DOHH2 (cell line): ENCODE measurements around the gene CYP2C8.

ENCODE experiments used
- H3F3A ChIP-seq: fragments of 200-600 bp; sonication (generic), shearing (Covaris generic); 2 replicates; pipeline ENCODE4 v1.6.0; 2016; ENCODE audit warnings: antibody characterized with exemption, mild to moderate bottlenecking; ENCODE audit not compliant: control insufficient read depth, insufficient read depth
- H3K27ac ChIP-seq: fragments of 200-600 bp; sonication (generic); 2 replicates; pipeline ENCODE4 v1.5.1; 2014; ENCODE audit warnings: low read depth, mild to moderate bottlenecking, low read length, moderate library complexity
- H3K27me3 ChIP-seq: fragments of 200-600 bp; sonication (generic); 2 replicates; pipeline ENCODE4 v1.6.1; 2014; ENCODE audit warnings: mild to moderate bottlenecking, low read length, mixed read lengths; ENCODE audit not compliant: control insufficient read depth
- H3K36me3 ChIP-seq: fragments of 200-600 bp; sonication (generic); 2 replicates; pipeline ENCODE4 v1.6.1; 2014; ENCODE audit warnings: mild to moderate bottlenecking, low read length, moderate library complexity, mixed read lengths; ENCODE audit not compliant: control insufficient read depth
- H3K4me1 ChIP-seq: fragments of 200-600 bp; sonication (generic); 2 replicates; pipeline ENCODE4 v1.6.1; 2014; ENCODE audit warnings: mild to moderate bottlenecking, low read length, mixed read lengths; ENCODE audit not compliant: control insufficient read depth
- H3K4me2 ChIP-seq: fragments of 200-600 bp; sonication (generic); 2 replicates; pipeline ENCODE4 v1.6.0; 2014; ENCODE audit warnings: mild to moderate bottlenecking, low read length, moderate library complexity
- H3K4me3 ChIP-seq: fragments of 200-600 bp; sonication (generic); 2 replicates; pipeline ENCODE4 v1.5.1; 2014; ENCODE audit warnings: mild to moderate bottlenecking, low read length, mixed read lengths
- H3K79me2 ChIP-seq: fragments of 200-600 bp; sonication (generic); 2 replicates; pipeline ENCODE4 v1.6.1; 2014; ENCODE audit warnings: mild to moderate bottlenecking, low read length, mixed read lengths; ENCODE audit not compliant: control insufficient read depth
- H3K9me2 ChIP-seq: fragments of 200-600 bp; sonication (generic); replicated peaks from 2 replicates; pipeline ENCODE4 v1.6.1; 2014; ENCODE audit warnings: mild to moderate bottlenecking, low read length, mixed read lengths; ENCODE audit not compliant: control insufficient read depth
- H3K9me3 ChIP-seq: fragments of 200-600 bp; sonication (generic); 2 replicates; pipeline ENCODE4 v1.6.1; 2014; ENCODE audit warnings: antibody characterized with exemption, low read length, mixed read lengths; ENCODE audit not compliant: control insufficient read depth, insufficient read depth
- H4K20me1 ChIP-seq: fragments of 200-600 bp; sonication (generic); 2 replicates; pipeline ENCODE4 v1.6.0; 2014; ENCODE audit warnings: low read depth, mild to moderate bottlenecking, antibody characterized with exemption, low read length, moderate library complexity; ENCODE audit not compliant: control insufficient read depth, insufficient read depth
- CTCF ChIP-seq: fragments of 200-600 bp; sonication (generic); IDR thresholded peaks from one replicate; pipeline ENCODE4 v1.5.1; 2014; ENCODE audit warnings: antibody characterized with exemption, mild to moderate bottlenecking, low read depth, low read length; ENCODE audit not compliant: poor library complexity, severe bottlenecking
- EZH2phosphoT487 ChIP-seq: fragments of 200-600 bp; sonication (generic); IDR thresholded peaks from 2 replicates; pipeline ENCODE4 v1.6.1; 2017; ENCODE audit warnings: borderline replicate concordance, mild to moderate bottlenecking, antibody characterized with exemption, low read length, moderate library complexity, mixed read lengths

CYP2C8 gene

GRCh38 chr10:95031656-95032055 lies 37.6 kb downstream of the CYP2C8 start:
- Histone ChIP-seq H3K4me3 (no peak overlapping the region), H3K27me3 (no peaks in the 10 kb centered on the region), H3K9me2 (no peaks in the 10 kb centered on the region), H3F3A (no peaks in the 10 kb centered on the region), H3K79me2 (no peaks in the 10 kb centered on the region), H3K36me3 (no peaks in the 10 kb centered on the region), H3K4me1 (no peaks in the 10 kb centered on the region), H3K4me2 (no peak overlapping the region), H3K27ac (no peak overlapping the region), H3K9me3 (no peaks in the 10 kb centered on the region), H4K20me1 (no peaks in the 10 kb centered on the region)
- no peak for TF ChIP-seq EZH2phosphoT487
- no peak for TF ChIP-seq CTCF

- H4K20me1 ChIP-seq = no peaks in the 10 kb centered on the region
- no peaks in the 10 kb centered on the region for H3K4me1 ChIP-seq
- H3F3A ChIP-seq = no peaks in the 10 kb centered on the region
- no peaks in the 10 kb centered on the region for H3K9me3 ChIP-seq
- no peaks in the 10 kb centered on the region for H3K79me2 ChIP-seq
- TF ChIP-seq CTCF = no peak
- TF ChIP-seq EZH2phosphoT487 = no peak
- no peaks in the 10 kb centered on the region for H3K9me2 ChIP-seq
- H3K27ac ChIP-seq = no peak overlapping the region
- H3K4me3 ChIP-seq = no peak overlapping the region
- H3K27me3 ChIP-seq = no peaks in the 10 kb centered on the region
- no peak overlapping the region for H3K4me2 ChIP-seq
- no peaks in the 10 kb centered on the region for H3K36me3 ChIP-seq
Observed at GRCh38 chr10:95026461-95026860, 42.8 kb downstream of the CYP2C8 start.

GRCh38 chr10:94997741-94998174 lies 71.5 kb downstream of the CYP2C8 start:
- no peak overlapping the region for H3K4me2 ChIP-seq
- H3F3A ChIP-seq = no peaks in the 10 kb centered on the region
- no peak overlapping the region for H3K4me3 ChIP-seq
- no peaks in the 10 kb centered on the region for H3K79me2 ChIP-seq
- H3K27ac ChIP-seq = no peak overlapping the region
- TF ChIP-seq CTCF (no peak), EZH2phosphoT487 (no peak)
- no peaks in the 10 kb centered on the region; the same call in 1 of the 2 replicates for H3K9me3 ChIP-seq
- no peaks in the 10 kb centered on the region for H3K27me3 ChIP-seq
- H3K9me2 ChIP-seq = no peaks in the 10 kb centered on the region
- H3K36me3 ChIP-seq = no peaks in the 10 kb centered on the region
- H3K4me1 ChIP-seq = no peaks in the 10 kb centered on the region
- H4K20me1 ChIP-seq = no peaks in the 10 kb centered on the region

- Histone ChIP-seq H3K79me2 (no peaks in the 10 kb centered on the region), H3K4me1 (no peaks in the 10 kb centered on the region), H3K4me2 (no peak overlapping the region), H3K9me3 (peaks cover 10% of the 10 kb centered on the region), H3K9me2 (no peaks in the 10 kb centered on the region), H3K27ac (no peak overlapping the region), H3K4me3 (no peak overlapping the region), H3K36me3 (no peaks in the 10 kb centered on the region), H3K27me3 (no peaks in the 10 kb centered on the region), H4K20me1 (no peaks in the 10 kb centered on the region), H3F3A (no peaks in the 10 kb centered on the region)
- TF ChIP-seq EZH2phosphoT487 = no peak
- no peak for TF ChIP-seq CTCF
Observed at GRCh38 chr10:94992811-94993210, 76.5 kb downstream of the CYP2C8 start.
